Activated naive CD4-positive, alpha-beta T cell treated with Interleukin-2 at 50 U/mL for 16 hours (primary cell): ENCODE measurements around the gene DDX4.

ENCODE experiments used
- DNase-seq: peaks from one replicate; pipeline ENCODE4 v3.0.0-alpha.2; 2020

Gene DDX4

DNA sequence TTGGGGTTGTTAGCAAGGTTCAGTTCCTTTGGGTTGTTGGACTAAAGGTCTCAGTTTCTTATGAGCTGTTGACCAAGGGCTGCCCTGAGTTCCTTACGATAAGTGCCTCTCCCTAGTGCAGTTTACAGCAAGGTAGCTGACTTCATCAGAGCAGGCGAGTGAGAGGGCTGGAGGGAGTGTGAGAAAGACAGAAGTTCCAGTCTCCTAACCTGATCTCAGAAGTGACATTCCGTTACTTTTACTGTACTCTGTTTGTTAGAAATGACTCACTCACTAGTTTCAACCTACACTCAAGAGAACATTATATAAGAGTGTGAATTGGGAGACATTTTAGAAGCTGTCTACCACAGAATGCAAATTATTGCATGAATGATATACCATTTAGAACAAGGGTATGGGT, 92.1 kb downstream of the DDX4 start:
- no peak for DNase-seq

DNA sequence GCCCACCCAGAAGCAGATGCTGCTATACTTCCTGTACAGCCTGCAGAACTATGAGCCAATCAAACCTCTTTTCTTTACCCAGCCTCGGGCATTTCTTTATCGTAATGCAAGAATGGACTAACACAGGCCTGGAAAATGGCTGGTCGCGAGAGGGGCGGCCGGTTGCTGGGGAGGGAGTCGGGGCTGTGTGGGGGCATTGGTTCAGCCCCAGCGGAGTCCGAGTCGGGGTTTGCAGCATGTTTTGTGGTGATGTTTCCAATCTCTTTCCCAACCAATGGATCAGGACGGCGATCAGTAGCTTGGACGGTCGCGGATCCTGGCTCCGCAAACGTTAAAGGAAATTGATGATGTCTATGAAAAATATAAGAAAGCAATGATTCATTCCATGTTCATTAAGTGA, 94.6 kb downstream of the DDX4 start:
- DNase-seq = no peak

DNA sequence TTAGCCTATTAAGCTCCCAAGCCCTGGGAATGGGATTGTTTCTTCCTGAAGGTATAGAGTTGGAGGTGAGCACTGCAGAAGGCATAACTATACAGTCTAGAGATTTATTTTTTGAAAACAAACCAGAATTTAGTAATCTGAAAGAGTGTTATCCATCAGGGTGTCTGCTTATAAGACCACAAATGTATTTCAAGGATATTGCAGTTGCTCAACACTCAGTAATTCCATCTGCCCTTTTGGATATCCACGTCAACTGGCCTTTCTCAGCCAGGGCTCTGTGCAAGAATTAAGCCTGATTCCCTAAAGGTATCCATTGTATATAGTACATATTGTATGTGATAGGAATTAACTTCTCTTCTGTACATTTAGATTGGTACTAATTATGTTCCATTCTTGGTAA, 98.3 kb downstream of the DDX4 start:
- DNase-seq = no peak

GRCh38 chr5:55841976-55842375, 104.1 kb downstream of the DDX4 start:
- DNase-seq = no peak

DNA sequence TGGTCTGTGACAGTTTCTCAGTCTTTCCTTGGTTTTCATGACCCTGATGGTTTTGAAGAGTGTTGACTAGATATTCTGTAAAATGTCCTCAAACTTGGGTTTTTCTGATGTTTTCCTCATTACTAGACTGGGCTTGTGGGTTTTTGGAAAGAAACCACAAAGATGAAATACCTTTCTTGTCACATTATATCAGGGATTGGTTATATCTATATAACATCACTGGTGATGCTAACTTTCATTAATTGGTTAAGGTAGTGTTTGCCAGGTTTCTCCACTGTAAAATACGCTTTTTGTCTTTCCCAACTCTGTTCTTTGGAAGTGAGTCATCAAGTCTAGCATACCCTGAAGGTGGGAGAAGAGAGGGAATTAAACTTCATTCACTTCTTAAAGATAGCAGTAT, 110.0 kb downstream of the DDX4 start:
- no peak for DNase-seq

- DNase-seq = no peak
These were observed 110.9 kb downstream of the DDX4 start for GRCh38 chr5:55848783-55849182.

GRCh38 chr5:55850839-55851674, 113.2 kb downstream of the DDX4 start, which contains the start of gene IL31RA:
IL31RA (plus strand) TSS chr5:55851357; CDS start chr5:55851571, 214 bp downstream.
- DNase-seq = no peak

- no peak for DNase-seq
These were observed 113.8 kb downstream of the DDX4 start for GRCh38 chr5:55851675-55851979.

- DNase-seq = no peak
These were observed 114.6 kb downstream of the DDX4 start for GRCh38 chr5:55852503-55852902.

- no peak for DNase-seq
These were observed 115.3 kb downstream of the DDX4 start for GRCh38 chr5:55853041-55853670.

GRCh38 chr5:55853818-55854217, 116.0 kb downstream of the DDX4 start:
- DNase-seq = no peak

- no peak for DNase-seq
These were observed 117.6 kb downstream of the DDX4 start for GRCh38 chr5:55855509-55855908.

DNA sequence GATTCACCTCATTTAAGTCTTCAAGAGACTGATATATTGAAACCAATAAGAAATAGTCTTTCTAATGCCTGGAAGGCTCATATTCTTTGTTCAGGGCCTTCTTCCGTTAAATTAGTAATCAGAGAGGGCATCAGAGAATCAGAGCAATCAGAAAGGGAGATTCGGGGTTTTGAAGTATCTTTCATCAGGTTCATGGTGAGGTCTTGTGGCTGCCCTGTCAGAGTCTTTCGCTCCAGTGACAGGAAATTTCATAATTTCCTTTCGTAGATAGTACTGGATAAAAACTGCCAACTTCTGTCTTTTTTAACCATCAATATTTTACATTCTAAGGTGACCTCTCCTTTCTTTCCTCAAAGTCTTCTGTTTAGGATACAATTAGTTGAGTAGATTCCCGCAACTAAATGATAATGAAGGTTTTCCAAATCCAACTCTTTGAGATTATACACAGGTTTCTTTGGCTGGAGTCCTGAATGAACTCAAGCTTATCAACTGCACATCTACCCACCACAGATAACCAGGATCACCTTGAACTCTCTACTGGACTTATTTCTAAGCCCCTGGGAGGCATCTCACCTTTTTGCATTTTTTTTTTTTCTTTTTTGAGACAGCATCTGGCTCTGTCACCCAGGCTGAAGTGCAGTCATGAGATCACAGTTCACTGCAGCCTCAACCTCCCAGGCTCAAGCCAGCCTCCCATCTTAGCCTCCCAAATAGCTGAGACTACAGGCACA, 118.8 kb downstream of the DDX4 start:
- no peak for DNase-seq

GRCh38 chr5:55857247-55857640, 119.4 kb downstream of the DDX4 start:
- DNase-seq = no peak

DNA sequence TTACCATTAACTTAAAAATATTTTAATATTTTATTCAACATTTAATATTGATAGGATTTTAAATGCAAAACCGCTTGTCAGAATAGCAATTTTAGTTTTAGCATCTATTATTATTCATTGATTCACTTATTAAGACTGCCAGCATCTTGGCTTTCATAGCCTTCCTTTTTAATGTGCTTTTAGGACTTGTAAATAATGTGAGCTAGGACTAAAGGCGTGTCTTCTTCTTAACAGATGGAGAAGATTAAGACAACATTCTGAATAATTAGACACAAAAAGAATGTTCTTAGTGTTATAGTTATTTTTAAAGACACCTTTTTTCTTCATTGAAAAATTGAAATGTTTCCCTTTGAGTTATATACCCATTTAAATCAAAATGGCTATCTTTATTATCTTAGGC, 120.2 kb downstream of the DDX4 start:
- no peak for DNase-seq

GRCh38 chr5:55860288-55860687, 122.4 kb downstream of the DDX4 start:
- DNase-seq = no peak

DNA sequence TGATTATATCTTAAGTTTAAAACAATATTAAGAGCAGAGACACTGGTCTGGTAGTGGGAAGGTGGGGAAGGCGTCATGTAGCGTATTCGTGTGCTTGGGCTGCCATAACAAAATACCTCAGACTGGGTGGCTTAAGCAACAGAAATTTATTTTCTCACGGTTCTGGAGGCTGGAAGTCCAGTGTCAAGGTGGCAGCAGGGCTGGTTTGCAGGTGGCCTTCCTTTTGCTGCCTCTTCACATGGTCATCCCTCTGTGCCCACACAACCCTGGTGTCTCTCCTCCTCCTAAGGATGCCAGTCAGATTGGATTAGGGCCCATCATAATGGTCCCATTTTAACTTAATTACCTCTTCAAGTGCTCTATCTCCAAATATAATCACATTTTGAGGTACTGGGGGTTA, 122.8 kb downstream of the DDX4 start:
- DNase-seq = no peak

DNA sequence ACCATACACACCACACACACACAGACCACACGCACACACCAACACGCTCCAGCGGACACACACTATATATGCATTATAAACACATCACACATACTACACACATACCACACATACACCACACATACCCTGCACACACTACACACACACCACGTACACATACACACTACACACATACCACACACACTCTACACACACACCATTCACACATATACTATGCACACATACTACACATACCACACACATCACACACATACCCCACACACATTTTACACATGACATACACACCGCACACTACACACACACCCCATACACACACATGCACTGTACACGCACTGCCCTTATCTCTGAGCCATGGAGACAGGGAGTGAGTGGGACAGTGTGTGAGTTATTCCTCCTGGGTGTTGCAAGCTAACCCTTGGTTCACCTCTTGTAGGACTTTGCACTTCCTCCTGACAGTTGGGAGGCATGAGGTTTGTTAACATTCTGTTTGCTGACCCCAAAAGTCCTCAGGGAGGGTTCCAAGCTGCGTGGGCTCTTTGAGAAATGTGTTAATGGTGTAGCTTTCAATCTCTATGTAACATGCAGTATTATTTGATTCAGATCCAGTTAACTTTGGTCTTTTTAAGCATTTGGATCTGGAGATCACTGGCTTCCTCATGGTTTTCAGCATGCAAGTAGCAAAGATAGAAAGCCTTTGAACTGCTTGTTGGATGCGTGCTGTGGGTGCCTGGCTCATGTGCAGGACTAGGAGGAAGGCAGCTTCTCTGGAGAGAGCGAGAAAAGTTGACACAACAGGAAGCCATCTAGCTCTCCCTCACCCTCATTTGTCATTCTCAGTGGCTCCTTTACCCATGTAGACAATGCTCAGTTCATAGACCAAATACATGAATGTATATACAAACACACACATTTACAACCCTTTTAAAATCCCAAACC, 127.0 kb downstream of the DDX4 start:
- DNase-seq = no peak

DNA sequence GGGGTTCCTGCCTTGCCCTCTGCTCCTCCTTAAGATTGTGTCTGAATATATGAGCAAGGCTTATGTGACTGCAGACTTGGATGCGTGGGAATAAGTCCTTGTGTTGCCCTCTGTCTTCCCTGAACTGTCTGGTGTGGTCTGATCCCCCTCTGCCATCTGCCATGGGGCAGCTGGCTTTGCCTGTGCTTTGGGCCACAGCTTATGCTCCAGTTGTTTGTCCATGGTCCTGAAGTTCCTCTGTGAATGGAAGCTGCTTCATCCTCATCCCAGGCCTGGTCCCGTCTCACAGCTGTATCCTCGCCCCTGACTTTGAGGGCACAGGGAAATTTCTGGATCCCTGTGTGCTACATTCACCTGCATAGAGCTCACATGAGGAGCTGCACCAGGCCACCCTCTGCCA, 128.0 kb downstream of the DDX4 start:
- no peak for DNase-seq

DNA sequence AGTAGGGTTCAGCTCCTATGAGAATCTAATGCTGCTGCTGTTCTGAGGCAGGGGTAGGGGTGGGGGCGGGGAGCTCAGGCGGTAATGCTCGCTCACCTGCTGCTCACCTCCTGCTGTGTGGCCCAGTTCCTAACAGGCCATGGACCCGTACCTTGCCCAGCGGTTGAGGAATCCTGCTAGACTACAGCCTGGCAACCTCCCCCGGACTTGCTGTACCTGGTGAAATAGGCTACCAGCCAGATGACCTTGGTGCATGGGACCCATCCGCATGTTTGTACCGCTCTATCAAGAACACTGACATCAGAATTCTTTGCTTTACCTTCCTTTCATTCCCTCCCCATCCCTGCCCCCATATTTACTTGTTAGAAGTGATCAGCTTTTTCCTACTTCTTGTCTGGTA, 128.6 kb downstream of the DDX4 start:
- DNase-seq = no peak
